Smooth muscle cell of trachea (primary cell): ENCODE results near the gene KRTCAP2. TPM values are rescaled to one million over a fixed set of nuclear protein-coding genes. Genes with fewer than 3 reads are reported as not detected.

Experiments used
- total RNA-seq: library from RNA; depleted of rRNA; stranded (reverse); fragments of >200 nt; gene quantifications from 2 replicates; pipeline ENCODE4 v1.2.1, GENCODE V29; 2014

KRTCAP2 gene
- 97.2 and 125 TPM in 2 replicates for total RNA-seq

GRCh38 chr1:155172732-155173477 is at the start of gene KRTCAP2:
Gene KRTCAP2 (minus strand): TSS chr1:155173304. CDS start chr1:155173224, 80 bp downstream.

GRCh38 chr1:155208541-155209311 is 35.6 kb upstream of the KRTCAP2 start, which contains the start of gene MTX1:
Gene MTX1 (plus strand): TSS chr1:155208695. CDS start chr1:155208805, 110 bp downstream.

GRCh38 chr1:155207806-155208540 is 34.9 kb upstream of the KRTCAP2 start, which contains the start of gene THBS3:
Gene THBS3 (minus strand): TSS chr1:155207897. CDS start chr1:155207876, 21 bp downstream.

GRCh38 chr1:155173478-155174323 is 597 bp upstream of the KRTCAP2 start, which contains the start of gene TRIM46:
Gene TRIM46 (plus strand): TSS chr1:155173849. CDS start chr1:155173967, 118 bp downstream.

GRCh38 chr1:155139895-155140629 is 33.0 kb downstream of the KRTCAP2 start, which contains the start of gene DPM3:
Gene DPM3 (minus strand): TSS chr1:155140531. CDS start chr1:155140240, 291 bp downstream.

GRCh38 chr1:155135415-155136028 is 37.6 kb downstream of the KRTCAP2 start, which contains the start of gene SLC50A1:
Gene SLC50A1 (plus strand): TSS chr1:155135852. CDS start chr1:155135912, 60 bp downstream.

GRCh38 chr1:155127105-155127966 is 45.8 kb downstream of the KRTCAP2 start, which contains the start of gene EFNA1:
Gene EFNA1 (plus strand): TSS chr1:155127876. CDS start chr1:155127978, 102 bp downstream.

Other genes with a start within 250 kb of the KRTCAP2 start
- 6.8 and 11.5 TPM in 2 replicates for gene PMVK, start 236.6 kb downstream of the KRTCAP2 start, total RNA-seq
- 70.5 and 109 TPM in 2 replicates for gene PBXIP1, start 217.2 kb downstream of the KRTCAP2 start, total RNA-seq
- gene PYGO2, start 211.5 kb downstream of the KRTCAP2 start, total RNA-seq = 12.4 and 16.9 TPM in 2 replicates
- gene SHC1, start 202.6 kb downstream of the KRTCAP2 start, total RNA-seq = 189 and 432 TPM in 2 replicates
- 24.6 and 131 TPM in 2 replicates for gene CKS1B, start 198.6 kb downstream of the KRTCAP2 start, total RNA-seq
- gene FLAD1, start 190.0 kb downstream of the KRTCAP2 start, total RNA-seq = 15.9 and 24.8 TPM in 2 replicates
- gene LENEP, start 179.7 kb downstream of the KRTCAP2 start, total RNA-seq = not detected in 2 replicates
- gene ZBTB7B, start 170.5 kb downstream of the KRTCAP2 start, total RNA-seq = 11.1 and 22.0 TPM in 2 replicates
- under 0.01 TPM in 1 of 2 replicates, not detected in the other for gene DCST2, start 139.5 kb downstream of the KRTCAP2 start, total RNA-seq
- not detected in 2 replicates for gene DCST1, start 139.5 kb downstream of the KRTCAP2 start, total RNA-seq
- 61.1 and 134 TPM in 2 replicates for gene ADAM15, start 122.0 kb downstream of the KRTCAP2 start, total RNA-seq
- 2.5 and 4.3 TPM in 2 replicates for gene EFNA4, start 109.6 kb downstream of the KRTCAP2 start, total RNA-seq
- 0.29 and 1.3 TPM in 2 replicates for gene EFNA3, start 94.5 kb downstream of the KRTCAP2 start, total RNA-seq
- gene EFNA1, start 45.4 kb downstream of the KRTCAP2 start, total RNA-seq = 0.17 and 0.44 TPM in 2 replicates
- gene SLC50A1, start 37.5 kb downstream of the KRTCAP2 start, total RNA-seq = 17.6 and 25.6 TPM in 2 replicates
- 24.6 and 27.6 TPM in 2 replicates for gene DPM3, start 32.8 kb downstream of the KRTCAP2 start, total RNA-seq
- 6.0 and 7.1 TPM in 2 replicates for gene TRIM46, start 545 bp upstream of the KRTCAP2 start, total RNA-seq
- 28.2 and 28.4 TPM in 2 replicates for gene THBS3, start 34.6 kb upstream of the KRTCAP2 start, total RNA-seq
- 44.3 and 56.6 TPM in 2 replicates for gene MTX1, start 35.4 kb upstream of the KRTCAP2 start, total RNA-seq
- 11.1 and 13.4 TPM in 2 replicates for gene ENTREP3, start 82.2 kb upstream of the KRTCAP2 start, total RNA-seq
- gene SCAMP3, start 89.1 kb upstream of the KRTCAP2 start, total RNA-seq = 37.7 and 53.1 TPM in 2 replicates
- 30.4 and 38.4 TPM in 2 replicates for gene CLK2, start 100.2 kb upstream of the KRTCAP2 start, total RNA-seq
- gene HCN3, start 104.2 kb upstream of the KRTCAP2 start, total RNA-seq = 0.87 and 0.99 TPM in 2 replicates
- gene PKLR, start 128.1 kb upstream of the KRTCAP2 start, total RNA-seq = under 0.01 TPM in 1 of 2 replicates, not detected in the other
- 136 and 347 TPM in 2 replicates for gene FDPS, start 135.6 kb upstream of the KRTCAP2 start, total RNA-seq
- 15.7 and 20.2 TPM in 2 replicates for gene RUSC1, start 147.6 kb upstream of the KRTCAP2 start, total RNA-seq